SK-N-MC (cell line): ENCODE results near the gene CHAC2.

Source experiments
- EZH2 ChIP-seq: fragments of 200-600 bp; sonication (generic); IDR thresholded peaks from one replicate; pipeline ENCODE4 v1.6.1; 2017; ENCODE audit warnings: antibody characterized with exemption
- POLR2AphosphoS5 ChIP-seq: IDR thresholded peaks from 2 replicates; pipeline ENCODE4 v1.6.1; 2012; ENCODE audit warnings: mild to moderate bottlenecking, low read depth, low read length, borderline replicate concordance

- TF ChIP-seq POLR2AphosphoS5 (no peak), EZH2 (no peak)
These were observed 53.1 kb downstream of the CHAC2 start for GRCh38 chr2:53820711-53821110.
